ENCODE results near the gene NACC1.
A peak's percentile ranks its signal among the peaks of the same experiment; 100 is the strongest.

The NACC1 gene

GRCh38 chr19:13094771-13095392, 23.2 kb upstream of the NACC1 start:
- Mint-ChIP-seq H3K4me1 (peaks cover 55% of the 10 kb centered on the region), H3K9me3 (peaks cover 0 to 1% of the 10 kb centered on the region in 2 donors), H3K27me3 (peaks cover 57% of the 10 kb centered on the region), H3K27ac (no peak overlapping the region), H3K4me3 (peak overlapping the region in 1 of 2 donors; percentile 52)
- ATAC-seq (no peak), DNase-seq (no peak)

DNA sequence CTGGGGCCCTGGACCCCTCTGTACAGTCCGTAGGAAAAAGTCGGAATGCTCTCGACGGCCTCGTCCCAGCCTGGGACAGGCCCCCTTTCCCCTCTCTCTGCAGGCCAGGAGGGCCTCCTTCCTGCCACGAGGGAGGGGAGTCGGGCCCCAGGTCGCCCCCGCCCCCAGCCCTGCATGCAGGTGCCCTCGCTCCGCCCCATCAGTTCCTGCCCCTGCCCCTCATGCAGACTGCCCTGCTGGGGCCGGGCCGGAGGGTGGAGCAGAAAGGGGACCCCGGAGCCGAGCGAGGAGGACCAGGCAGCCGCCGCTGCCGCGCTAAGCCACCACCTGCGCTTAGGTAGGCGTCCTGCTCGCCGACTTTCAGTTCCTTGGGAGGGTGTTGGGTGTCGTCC, 22.7 kb upstream of the NACC1 start:
- Mint-ChIP-seq H3K4me3 (peak overlapping the region in 1 of 2 donors; percentile 54), H3K27ac (no peak overlapping the region), H3K9me3 (peaks cover 0 to 6% of the 10 kb centered on the region in 2 donors), H3K4me1 (peaks cover 60% of the 10 kb centered on the region), H3K27me3 (peaks cover 57% of the 10 kb centered on the region)
- ATAC-seq (no peak), DNase-seq (no peak)

DNA sequence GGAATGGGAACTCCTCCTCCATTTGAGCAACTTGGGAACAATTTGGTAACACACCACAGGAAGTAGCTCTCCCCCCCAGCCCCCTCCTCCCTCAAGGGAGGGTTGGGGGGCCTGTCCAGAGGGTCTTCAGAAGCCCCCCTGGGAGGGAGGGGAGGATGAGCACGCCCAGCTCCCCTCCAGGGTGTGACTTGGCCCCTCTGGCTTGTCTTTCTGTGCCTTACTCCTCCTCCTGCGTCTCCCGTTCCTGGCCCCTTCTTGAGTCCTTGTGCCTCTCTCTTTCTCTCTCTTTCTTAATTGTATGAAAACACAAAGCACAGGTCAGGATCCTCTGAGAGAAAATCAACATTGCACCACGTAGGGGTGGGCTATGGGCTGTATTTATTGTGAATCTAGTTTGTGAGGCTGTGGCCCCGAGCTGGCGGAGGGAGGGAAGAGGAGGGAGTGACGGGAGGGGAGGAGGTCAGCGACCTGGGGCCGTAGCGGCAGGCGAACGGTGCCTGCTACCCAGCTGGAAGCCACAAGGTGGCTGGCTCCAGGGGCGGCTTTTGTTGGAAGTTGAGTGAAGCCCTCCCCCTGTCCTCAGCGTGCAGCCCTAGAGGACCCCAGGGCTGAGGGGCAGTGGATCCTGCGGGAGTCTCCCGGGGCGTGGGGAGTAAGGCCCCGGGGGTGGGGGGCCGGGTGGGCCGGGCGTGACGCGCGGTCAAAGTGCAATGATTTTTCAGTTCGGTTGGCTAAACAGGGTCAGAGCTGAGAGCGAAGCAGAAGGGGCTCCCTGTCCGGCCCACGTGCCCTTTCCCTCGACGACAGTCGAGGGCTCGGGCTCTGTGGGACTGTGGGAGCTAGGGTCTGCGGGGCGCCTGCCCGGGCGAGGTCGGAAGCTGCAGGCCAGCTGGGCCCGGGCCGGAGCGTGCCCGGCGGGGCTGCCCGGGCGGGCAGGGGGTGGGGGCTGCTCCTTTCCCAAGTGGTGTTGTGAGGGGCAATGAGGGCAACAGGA, 21.8 kb upstream of the NACC1 start:
- peak overlapping the region; percentile 38 to 54 for H3K4me3 Mint-ChIP-seq
- peaks cover 69% of the 10 kb centered on the region for H3K4me1 Mint-ChIP-seq
- ATAC-seq: no peak
- peak overlapping the region in 1 of 2 donors; percentile 49 for H3K27ac Mint-ChIP-seq
- peaks cover 57% of the 10 kb centered on the region for H3K27me3 Mint-ChIP-seq
- DNase-seq: no peak
- peaks cover 0 to 6% of the 10 kb centered on the region in 2 donors for H3K9me3 Mint-ChIP-seq

- Mint-ChIP-seq H3K9me3 (peaks cover 0 to 6% of the 10 kb centered on the region in 2 donors), H3K27ac (peak overlapping the region in 1 of 2 donors; percentile 54), H3K4me3 (peak overlapping the region; percentile 58 to 59), H3K27me3 (peaks cover 57% of the 10 kb centered on the region), H3K4me1 (peaks cover 77% of the 10 kb centered on the region)
- no peak for ATAC-seq
- no peak for DNase-seq
These were observed 21.0 kb upstream of the NACC1 start for GRCh38 chr19:13097033-13097462.

DNA sequence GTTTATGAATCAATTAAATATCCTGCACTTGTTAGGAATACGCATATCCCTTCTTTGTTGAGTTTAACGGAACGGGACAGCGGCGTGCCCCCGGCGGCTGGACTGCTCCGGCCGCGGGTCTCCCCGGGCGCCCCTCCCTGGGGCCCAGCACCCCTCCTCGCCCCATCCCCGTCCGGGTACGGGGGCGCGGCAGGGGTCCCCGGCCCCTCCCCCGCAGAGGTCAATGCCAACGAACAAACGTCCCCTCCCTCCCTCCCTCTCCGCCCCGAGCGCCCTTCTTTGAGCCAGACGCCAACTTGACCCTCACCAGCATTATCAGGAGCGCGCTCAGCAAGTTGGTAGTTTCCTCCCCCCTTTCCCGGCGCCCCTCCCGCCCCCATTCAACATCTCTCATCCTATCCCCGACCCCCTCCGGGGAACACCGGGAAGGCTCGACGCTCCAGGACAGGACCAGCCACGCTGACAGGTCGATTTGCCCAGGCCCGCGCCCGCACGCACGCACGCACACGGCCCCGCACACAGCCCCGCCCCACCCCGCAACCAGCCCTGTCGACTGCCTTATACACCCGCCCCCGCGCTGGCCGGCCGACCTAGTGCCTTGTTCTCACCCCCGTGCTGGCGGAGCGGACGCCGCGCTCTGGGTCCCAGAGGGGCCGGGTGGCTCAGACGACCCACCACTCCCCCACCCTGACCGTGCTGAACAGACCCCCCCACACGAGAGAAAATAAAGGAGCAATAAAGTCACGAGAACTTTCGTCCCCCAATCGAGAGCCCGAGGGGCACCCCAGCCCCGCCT, 20.4 kb upstream of the NACC1 start:
- H3K9me3 Mint-ChIP-seq: peaks cover 0 to 6% of the 10 kb centered on the region in 2 donors
- ATAC-seq: no peak
- peaks cover 57% of the 10 kb centered on the region for H3K27me3 Mint-ChIP-seq
- H3K4me3 Mint-ChIP-seq: peak overlapping the region; percentile 64 to 83
- DNase-seq: peak in 1 of 2 donors; percentile 34
- no peak overlapping the region for H3K27ac Mint-ChIP-seq
- peaks cover 82% of the 10 kb centered on the region for H3K4me1 Mint-ChIP-seq

DNA sequence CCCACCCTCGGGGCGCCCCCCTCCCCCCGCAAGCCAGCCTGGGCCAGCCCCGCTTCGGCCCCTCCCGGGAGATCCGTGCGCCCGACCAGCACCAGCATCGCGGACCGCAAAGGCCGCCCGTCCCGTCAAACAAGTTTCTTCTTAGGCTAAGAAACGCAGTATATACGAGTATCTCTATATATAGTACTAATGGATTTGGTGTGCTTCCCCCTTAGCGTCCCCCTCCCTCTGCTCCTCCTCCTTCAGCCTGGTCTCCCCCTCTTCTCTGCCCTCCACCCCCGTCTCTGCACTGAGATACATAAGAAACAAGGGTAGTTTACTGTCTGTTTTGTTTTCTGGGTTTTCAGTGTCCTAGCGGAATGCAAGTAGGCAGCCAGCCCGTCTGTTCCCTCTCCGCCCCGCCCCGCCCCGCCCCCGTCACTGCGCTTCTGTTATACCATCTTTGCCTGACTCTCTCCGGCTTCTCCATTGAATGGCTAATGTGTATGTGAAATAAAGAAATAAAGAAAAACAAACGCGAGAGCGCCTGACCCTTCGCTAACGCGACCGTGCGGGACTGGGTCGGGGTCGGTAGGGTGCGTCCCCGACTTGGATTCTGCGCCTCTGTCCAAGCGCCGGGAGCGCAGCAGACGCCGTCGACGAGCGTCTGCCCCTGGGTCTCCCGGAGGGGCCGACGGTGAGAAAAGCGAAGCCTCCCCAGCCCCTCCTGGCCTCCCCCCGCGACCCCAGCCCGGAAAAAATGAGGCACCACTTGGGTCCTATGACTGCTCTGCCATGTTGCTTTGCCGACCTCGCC, 19.6 kb upstream of the NACC1 start:
- DNase-seq (no peak), ATAC-seq (no peak)
- peaks cover 88% of the 10 kb centered on the region for H3K4me1 Mint-ChIP-seq
- H3K27ac Mint-ChIP-seq: peak overlapping the region in 1 of 2 donors; percentile 40
- H3K9me3 Mint-ChIP-seq: peaks cover 0 to 6% of the 10 kb centered on the region in 2 donors
- H3K27me3 Mint-ChIP-seq: peaks cover 57% of the 10 kb centered on the region
- peak overlapping the region; percentile 79 to 83 for H3K4me3 Mint-ChIP-seq

DNA sequence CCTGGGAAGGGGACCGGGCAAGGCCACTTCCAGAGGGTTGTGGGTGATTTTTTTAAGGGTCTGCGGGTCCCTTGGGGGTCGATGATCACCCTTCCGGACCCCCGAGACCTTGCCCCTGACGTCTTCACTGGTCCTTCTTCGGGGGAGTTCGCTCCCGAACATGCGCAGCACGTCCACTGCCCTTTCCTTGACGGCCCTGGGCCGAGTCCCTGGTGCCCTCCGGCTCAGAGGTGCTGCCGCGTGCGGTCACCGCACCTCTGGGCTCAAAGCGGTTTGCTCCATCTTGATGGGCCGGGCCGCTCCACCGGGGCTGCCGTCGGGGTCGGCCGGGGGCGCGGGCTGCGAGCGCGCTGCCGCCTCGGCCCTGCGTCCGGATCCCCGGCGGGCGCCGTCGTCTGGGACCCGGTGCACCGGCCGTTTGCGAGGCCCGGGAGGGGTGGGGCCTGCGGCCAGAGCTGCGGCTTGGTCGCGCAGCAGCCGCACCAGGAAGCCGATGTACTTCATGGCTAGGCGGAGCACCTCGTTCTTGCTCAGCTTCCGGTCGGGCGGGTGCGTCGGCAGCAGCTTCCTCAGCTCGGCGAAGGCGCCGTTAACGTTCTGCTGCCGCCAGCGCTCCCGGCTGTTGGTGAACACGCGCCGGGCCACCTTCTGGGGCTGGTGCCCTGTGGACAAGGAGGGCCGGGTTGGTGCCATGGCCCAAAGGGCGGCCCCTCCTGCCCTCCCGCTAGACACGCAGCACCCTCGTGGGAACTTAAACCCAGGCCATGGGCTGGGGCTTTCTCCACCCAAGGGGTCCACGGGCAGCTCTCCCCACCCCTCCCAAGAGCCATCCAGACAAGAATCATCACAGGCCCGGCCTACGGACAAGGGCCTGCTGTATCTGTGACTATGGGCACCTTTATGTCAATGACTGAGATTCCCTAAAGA, 18.7 kb upstream of the NACC1 start:
- Mint-ChIP-seq H3K9me3 (peaks cover 0 to 6% of the 10 kb centered on the region in 2 donors), H3K27me3 (peaks cover 51% of the 10 kb centered on the region), H3K4me3 (peak overlapping the region; percentile 79 to 83), H3K4me1 (peaks cover 87% of the 10 kb centered on the region), H3K27ac (peak overlapping the region; percentile 43 to 87)
- DNase-seq (peak; percentile 68 to 81), ATAC-seq (peak; percentile 65)

DNA sequence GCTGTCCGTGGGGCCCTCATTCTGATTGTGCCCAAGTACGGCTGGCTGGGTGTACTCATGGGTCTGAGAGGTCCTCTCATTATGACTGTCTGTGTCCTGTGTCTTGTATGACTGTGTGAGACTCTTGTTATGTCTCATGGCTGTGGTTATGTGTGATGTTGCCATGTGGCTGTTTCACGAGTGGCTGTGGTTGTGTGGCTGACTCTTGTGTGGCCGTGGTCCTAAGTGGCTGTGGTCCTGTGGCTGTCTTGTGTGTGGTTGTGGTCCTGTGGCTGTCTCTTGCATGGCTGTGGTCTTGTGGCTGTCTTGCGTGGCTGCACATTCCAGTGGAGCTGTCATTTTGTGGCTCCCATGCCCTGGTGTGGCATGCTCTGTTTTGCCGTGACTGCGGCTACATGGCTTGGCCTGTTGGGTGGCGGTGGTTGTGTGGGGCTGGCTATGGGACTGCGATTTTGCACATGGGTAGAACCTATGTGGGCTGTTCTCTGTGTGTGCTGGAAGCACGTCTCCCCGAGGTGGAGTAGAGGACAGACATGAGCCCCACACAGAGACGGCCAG, 18.0 kb upstream of the NACC1 start:
- H3K4me3 Mint-ChIP-seq: peak overlapping the region; percentile 78 to 79
- H3K27ac Mint-ChIP-seq: peak overlapping the region; percentile 43 to 87
- H3K27me3 Mint-ChIP-seq: peaks cover 44% of the 10 kb centered on the region
- peaks cover 0 to 6% of the 10 kb centered on the region in 2 donors for H3K9me3 Mint-ChIP-seq
- ATAC-seq (peak; percentile 88), DNase-seq (peak; percentile 82 to 90)
- H3K4me1 Mint-ChIP-seq: peaks cover 84% of the 10 kb centered on the region

GRCh38 chr19:13100841-13101589, 17.0 kb upstream of the NACC1 start:
- Mint-ChIP-seq H3K9me3 (peaks cover 0 to 6% of the 10 kb centered on the region in 2 donors), H3K27ac (no peak overlapping the region), H3K27me3 (peaks cover 34% of the 10 kb centered on the region), H3K4me1 (peaks cover 77% of the 10 kb centered on the region), H3K4me3 (no peak overlapping the region)
- DNase-seq (no peak), ATAC-seq (no peak)

DNA sequence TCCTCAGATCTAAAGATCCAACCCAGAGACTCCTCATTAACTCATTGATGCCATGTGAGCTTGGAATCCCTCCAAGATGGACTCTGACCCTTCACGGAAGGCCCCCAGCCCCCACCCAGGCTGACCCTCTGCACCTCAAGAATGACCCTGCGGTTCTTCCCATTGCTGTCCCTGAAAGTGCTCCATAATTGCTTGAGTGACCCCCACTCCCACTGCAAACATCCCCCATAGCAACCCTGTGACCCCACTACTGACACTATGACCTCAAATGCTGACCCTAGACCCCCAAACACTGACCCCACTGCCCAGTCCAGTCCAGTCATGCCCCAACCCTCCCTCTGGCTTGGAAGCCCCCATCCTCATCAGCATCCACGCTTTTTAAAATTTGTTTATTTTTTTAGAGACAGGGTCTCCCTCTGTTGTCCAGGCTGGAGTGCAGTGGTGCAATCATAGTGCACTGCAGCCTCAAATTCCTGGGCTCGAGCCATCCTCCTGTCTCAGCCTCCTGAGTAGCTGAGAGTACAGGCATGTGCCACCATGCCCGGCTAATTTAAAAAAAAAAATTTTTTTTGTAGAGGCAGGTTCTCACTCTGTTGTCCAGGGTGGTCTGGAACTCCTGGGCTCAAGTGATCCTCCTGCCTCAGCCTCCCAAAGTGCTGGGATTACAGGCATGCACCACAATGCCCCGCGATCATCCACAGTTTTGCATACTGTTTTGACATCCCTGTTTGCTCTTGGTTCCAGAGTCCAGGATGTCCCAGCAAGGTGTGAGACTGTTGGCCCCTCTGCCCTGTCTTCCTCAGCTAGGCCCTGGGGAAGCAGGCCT, 16.3 kb upstream of the NACC1 start:
- H3K27ac Mint-ChIP-seq: no peak overlapping the region
- H3K9me3 Mint-ChIP-seq: peaks cover 0 to 6% of the 10 kb centered on the region in 2 donors
- ATAC-seq: no peak
- peaks cover 27% of the 10 kb centered on the region for H3K27me3 Mint-ChIP-seq
- peaks cover 70% of the 10 kb centered on the region for H3K4me1 Mint-ChIP-seq
- no peak for DNase-seq
- peak overlapping the region; percentile 48 to 82 for H3K4me3 Mint-ChIP-seq

DNA sequence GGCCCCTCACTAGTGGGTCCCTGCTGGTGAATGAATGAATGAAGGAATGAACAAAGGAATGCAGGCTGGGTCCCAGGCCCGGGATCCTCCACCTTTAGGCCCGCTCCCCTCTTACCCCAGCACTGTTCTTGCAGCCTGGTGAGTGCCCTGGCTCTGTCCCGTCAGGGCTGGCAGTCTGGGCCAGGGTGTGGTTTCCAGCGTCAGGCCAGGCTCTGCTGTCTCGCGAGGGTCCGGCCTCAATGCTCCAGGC, 15.7 kb upstream of the NACC1 start:
- DNase-seq (no peak), ATAC-seq (no peak)
- Mint-ChIP-seq H3K27me3 (peaks cover 21% of the 10 kb centered on the region), H3K27ac (no peak overlapping the region), H3K9me3 (peaks cover 0 to 6% of the 10 kb centered on the region in 2 donors), H3K4me1 (peaks cover 65% of the 10 kb centered on the region), H3K4me3 (peak overlapping the region; percentile 48 to 82)

All from stimulated activated naive CD8-positive, alpha-beta T cell treated with anti-CD3 and anti-CD28 coated beads, Interleukin-15, amount 100 ng/mL, for 72 hours (primary cell).